Liver (tissue), 9 donors: ENCODE data around the gene ATP13A2. TPM values are rescaled to one million over a fixed set of nuclear protein-coding genes. Genes with fewer than 3 reads are reported as not detected.

Source experiments
- DNase-seq: peaks from one replicate; pipeline ENCODE4 v3.0.0-alpha.2; 2017; ENCODE audit warnings: low spot score
- H3K27ac ChIP-seq, 2 donors: one replicate each; pipeline ENCODE4 v1.7.0; 2013; ENCODE audit warnings: inconsistent platforms in 2 of 2, low read length in 2 of 2, control low read depth in 1 of 2, low read depth in 1 of 2, mild to moderate bottlenecking in 1 of 2
- H3K27me3 ChIP-seq, 4 donors: one replicate each; pipeline versions ENCODE4 v1.6.1 to v1.7.0; 2013; ENCODE audit warnings: low read length in 3 of 4, inconsistent platforms in 1 of 4, mild to moderate bottlenecking in 1 of 4, moderate library complexity in 1 of 4; ENCODE audit not compliant: control insufficient read depth in 4 of 4, insufficient read depth in 4 of 4
- H3K36me3 ChIP-seq, 4 donors: one replicate each; pipeline versions ENCODE4 v1.6.1 to v1.7.0; 2013; ENCODE audit warnings: low read length in 3 of 4, mild to moderate bottlenecking in 3 of 4, low read depth in 1 of 4, moderate library complexity in 1 of 4; ENCODE audit not compliant: control insufficient read depth in 4 of 4, insufficient read depth in 3 of 4
- H3K4me1 ChIP-seq, 4 donors: one replicate each; pipeline versions ENCODE4 v1.6.1 to v1.7.0; 2013; ENCODE audit warnings: low read length in 3 of 4, mild to moderate bottlenecking in 3 of 4, moderate library complexity in 1 of 4; ENCODE audit not compliant: control insufficient read depth in 4 of 4, insufficient read depth in 4 of 4
- H3K4me3 ChIP-seq, 3 donors: one replicate each; pipeline versions ENCODE4 v1.6.1 to v1.7.0; 2013; ENCODE audit warnings: low read length in 3 of 3, control low read depth in 1 of 3, low read depth in 1 of 3, mild to moderate bottlenecking in 1 of 3
- H3K9ac ChIP-seq, 2 donors: one replicate each; pipeline ENCODE4 v1.7.0; 2013; ENCODE audit warnings: low read length in 2 of 2, mild to moderate bottlenecking in 2 of 2, moderate library complexity in 2 of 2, control low read depth in 1 of 2, low read depth in 1 of 2
- H3K9me3 ChIP-seq, 4 donors: one replicate each; pipeline versions ENCODE4 v1.6.1 to v1.7.0; 2013; ENCODE audit warnings: low read length in 3 of 4; ENCODE audit not compliant: control insufficient read depth in 4 of 4
- ATF3 ChIP-seq: IDR thresholded peaks from 2 replicates; pipeline ENCODE4 v1.6.1; 2016; ENCODE audit warnings: antibody characterized with exemption
- EGR1 ChIP-seq, 2 donors: IDR thresholded peaks; 2 replicates each; pipeline ENCODE4 v1.6.1; 2016 to 2018; ENCODE audit warnings: antibody characterized with exemption in 2 of 2, low read depth in 2 of 2
- FOXA1 ChIP-seq: IDR thresholded peaks from 2 replicates; pipeline ENCODE4 v1.6.1; 2016; ENCODE audit warnings: antibody characterized with exemption
- FOXA2 ChIP-seq: IDR thresholded peaks from 2 replicates; pipeline ENCODE4 v1.6.1; 2016; ENCODE audit warnings: antibody characterized with exemption
- GABPA ChIP-seq, 2 donors: IDR thresholded peaks in 1 of 2; conservative IDR thresholded peaks in 1 of 2; 2 replicates each; pipeline ENCODE4 v1.6.1; 2016; ENCODE audit warnings: antibody characterized with exemption in 2 of 2, mild to moderate bottlenecking in 1 of 2, moderate library complexity in 1 of 2
- HNF4A ChIP-seq, 2 donors: conservative IDR thresholded peaks; 2 replicates each; pipeline ENCODE4 v1.6.1; 2016; ENCODE audit warnings: antibody characterized with exemption in 2 of 2, mild to moderate bottlenecking in 2 of 2
- HNF4G ChIP-seq: IDR thresholded peaks from 2 replicates; pipeline ENCODE4 v1.6.1; 2016; ENCODE audit warnings: antibody characterized with exemption
- JUND ChIP-seq, 2 donors: IDR thresholded peaks; 2 replicates each; pipeline ENCODE4 v1.6.1; 2016; ENCODE audit warnings: antibody characterized with exemption in 2 of 2
- NR2F2 ChIP-seq: IDR thresholded peaks from 2 replicates; pipeline ENCODE4 v1.6.1; 2016; ENCODE audit warnings: antibody characterized with exemption
- RAD21 ChIP-seq, 2 donors: IDR thresholded peaks; 2 replicates each; pipeline ENCODE4 v1.6.1; 2016; ENCODE audit warnings: antibody characterized with exemption in 2 of 2, mild to moderate bottlenecking in 2 of 2
- RXRA ChIP-seq, 2 donors: IDR thresholded peaks; 2 replicates each; pipeline ENCODE4 v1.6.1; 2017 to 2018; ENCODE audit warnings: antibody characterized with exemption in 2 of 2, mild to moderate bottlenecking in 1 of 2
- SP1 ChIP-seq: IDR thresholded peaks from 2 replicates; pipeline ENCODE4 v1.6.1; 2018; ENCODE audit warnings: antibody characterized with exemption, mild to moderate bottlenecking
- TAF1 ChIP-seq: conservative IDR thresholded peaks from 2 replicates; pipeline ENCODE4 v1.6.1; 2016; ENCODE audit warnings: antibody characterized with exemption, mild to moderate bottlenecking
- YY1 ChIP-seq: IDR thresholded peaks from 2 replicates; pipeline ENCODE4 v1.6.1; 2016; ENCODE audit warnings: antibody characterized with exemption, mild to moderate bottlenecking
- WGBS: extraction: QIAGEN DNeasy Blood & Tissue Kit; methylation state at CpG from one replicate; pipeline ENCODE4 v1.1.7; 2013; 5-methylcytosine and 5-hydroxymethylcytosine counted together
- polyA plus RNA-seq, 2 donors: library from polyadenylated mRNA; stranded (reverse) in 1 of 2; unstranded in 1 of 2; fragments of 200-250 nt in 1 of 2; fragments of >200 nt in 1 of 2; fragmentation: Nextera tagmentation in 1 of 2; extraction: Ambion mirVana in 1 of 2; gene quantifications; one replicate each; pipeline versions ENCODE4 v1.2.1 to v1.2.3, GENCODE V29; 2013 to 2015
- total RNA-seq, 2 donors: library from RNA; depleted of rRNA; stranded (reverse); fragments of >200 nt; gene quantifications; one replicate each; pipeline ENCODE4 v1.2.3, GENCODE V29; 2014
- TF ChIP-seq, protein P1 (sequence below): fragments of 150-350 bp; IDR thresholded peaks from 2 replicates; pipeline ENCODE4 v1.5.1; 2017; ENCODE audit warnings: improper control_type of control experiment, low read depth, low read length; ENCODE audit not compliant: missing input control
- TF ChIP-seq, protein P2 (sequence below): IDR thresholded peaks from 2 replicates; pipeline ENCODE4 v1.6.1; 2016; ENCODE audit warnings: antibody characterized with exemption
- TF ChIP-seq, protein P3 (sequence below): IDR thresholded peaks from 2 replicates; pipeline ENCODE4 v1.6.1; 2016; ENCODE audit warnings: antibody characterized with exemption, mild to moderate bottlenecking
- TF ChIP-seq, protein P4 (sequence below): IDR thresholded peaks from 2 replicates; pipeline ENCODE4 v1.6.1; 2016; ENCODE audit warnings: antibody characterized with exemption
- donor health status: healthy.
- donor health status: healthy.
- donor health status: healthy.
- donor health status: healthy.
- donor health status: healthy.

ATP13A2 gene
- total and polyA plus RNA-seq, 4 donors, result 2.4 to 12.2 (median 8.1) TPM

DNA sequence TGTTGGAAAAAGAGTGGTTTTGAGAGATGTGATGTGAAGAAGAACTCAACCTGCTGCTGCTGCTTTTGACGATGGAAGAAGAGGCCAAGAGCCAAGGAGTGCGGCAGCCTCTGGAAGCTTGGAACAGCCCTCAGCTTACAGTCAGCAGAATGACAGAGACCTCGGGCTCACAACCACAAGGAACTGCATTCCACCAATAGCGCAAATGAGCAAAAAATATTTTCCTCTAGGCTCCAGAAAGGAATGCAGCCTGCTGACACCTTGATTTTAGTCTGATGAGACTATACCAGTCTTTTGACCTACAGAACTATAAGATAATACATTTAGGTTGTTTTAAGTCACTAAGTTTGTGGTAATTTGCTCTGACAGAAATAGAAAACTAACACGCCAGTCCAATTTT lies 31.9 kb upstream of the ATP13A2 start (continued):
- TF ChIP-seq, protein P1, sequence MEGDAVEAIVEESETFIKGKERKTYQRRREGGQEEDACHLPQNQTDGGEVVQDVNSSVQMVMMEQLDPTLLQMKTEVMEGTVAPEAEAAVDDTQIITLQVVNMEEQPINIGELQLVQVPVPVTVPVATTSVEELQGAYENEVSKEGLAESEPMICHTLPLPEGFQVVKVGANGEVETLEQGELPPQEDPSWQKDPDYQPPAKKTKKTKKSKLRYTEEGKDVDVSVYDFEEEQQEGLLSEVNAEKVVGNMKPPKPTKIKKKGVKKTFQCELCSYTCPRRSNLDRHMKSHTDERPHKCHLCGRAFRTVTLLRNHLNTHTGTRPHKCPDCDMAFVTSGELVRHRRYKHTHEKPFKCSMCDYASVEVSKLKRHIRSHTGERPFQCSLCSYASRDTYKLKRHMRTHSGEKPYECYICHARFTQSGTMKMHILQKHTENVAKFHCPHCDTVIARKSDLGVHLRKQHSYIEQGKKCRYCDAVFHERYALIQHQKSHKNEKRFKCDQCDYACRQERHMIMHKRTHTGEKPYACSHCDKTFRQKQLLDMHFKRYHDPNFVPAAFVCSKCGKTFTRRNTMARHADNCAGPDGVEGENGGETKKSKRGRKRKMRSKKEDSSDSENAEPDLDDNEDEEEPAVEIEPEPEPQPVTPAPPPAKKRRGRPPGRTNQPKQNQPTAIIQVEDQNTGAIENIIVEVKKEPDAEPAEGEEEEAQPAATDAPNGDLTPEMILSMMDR, result no peak
- no peak for TF ChIP-seq HNF4G
- TF ChIP-seq RAD21 (IDR thresholded peaks at IDR 0.05), result no peak
- TF ChIP-seq YY1, result no peak

GRCh38 chr1:17040135-17040534 lies 28.4 kb upstream of the ATP13A2 start:
- TF ChIP-seq, protein P2, sequence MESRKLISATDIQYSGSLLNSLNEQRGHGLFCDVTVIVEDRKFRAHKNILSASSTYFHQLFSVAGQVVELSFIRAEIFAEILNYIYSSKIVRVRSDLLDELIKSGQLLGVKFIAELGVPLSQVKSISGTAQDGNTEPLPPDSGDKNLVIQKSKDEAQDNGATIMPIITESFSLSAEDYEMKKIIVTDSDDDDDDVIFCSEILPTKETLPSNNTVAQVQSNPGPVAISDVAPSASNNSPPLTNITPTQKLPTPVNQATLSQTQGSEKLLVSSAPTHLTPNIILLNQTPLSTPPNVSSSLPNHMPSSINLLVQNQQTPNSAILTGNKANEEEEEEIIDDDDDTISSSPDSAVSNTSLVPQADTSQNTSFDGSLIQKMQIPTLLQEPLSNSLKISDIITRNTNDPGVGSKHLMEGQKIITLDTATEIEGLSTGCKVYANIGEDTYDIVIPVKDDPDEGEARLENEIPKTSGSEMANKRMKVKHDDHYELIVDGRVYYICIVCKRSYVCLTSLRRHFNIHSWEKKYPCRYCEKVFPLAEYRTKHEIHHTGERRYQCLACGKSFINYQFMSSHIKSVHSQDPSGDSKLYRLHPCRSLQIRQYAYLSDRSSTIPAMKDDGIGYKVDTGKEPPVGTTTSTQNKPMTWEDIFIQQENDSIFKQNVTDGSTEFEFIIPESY, result no peak
- TF ChIP-seq, protein P3, sequence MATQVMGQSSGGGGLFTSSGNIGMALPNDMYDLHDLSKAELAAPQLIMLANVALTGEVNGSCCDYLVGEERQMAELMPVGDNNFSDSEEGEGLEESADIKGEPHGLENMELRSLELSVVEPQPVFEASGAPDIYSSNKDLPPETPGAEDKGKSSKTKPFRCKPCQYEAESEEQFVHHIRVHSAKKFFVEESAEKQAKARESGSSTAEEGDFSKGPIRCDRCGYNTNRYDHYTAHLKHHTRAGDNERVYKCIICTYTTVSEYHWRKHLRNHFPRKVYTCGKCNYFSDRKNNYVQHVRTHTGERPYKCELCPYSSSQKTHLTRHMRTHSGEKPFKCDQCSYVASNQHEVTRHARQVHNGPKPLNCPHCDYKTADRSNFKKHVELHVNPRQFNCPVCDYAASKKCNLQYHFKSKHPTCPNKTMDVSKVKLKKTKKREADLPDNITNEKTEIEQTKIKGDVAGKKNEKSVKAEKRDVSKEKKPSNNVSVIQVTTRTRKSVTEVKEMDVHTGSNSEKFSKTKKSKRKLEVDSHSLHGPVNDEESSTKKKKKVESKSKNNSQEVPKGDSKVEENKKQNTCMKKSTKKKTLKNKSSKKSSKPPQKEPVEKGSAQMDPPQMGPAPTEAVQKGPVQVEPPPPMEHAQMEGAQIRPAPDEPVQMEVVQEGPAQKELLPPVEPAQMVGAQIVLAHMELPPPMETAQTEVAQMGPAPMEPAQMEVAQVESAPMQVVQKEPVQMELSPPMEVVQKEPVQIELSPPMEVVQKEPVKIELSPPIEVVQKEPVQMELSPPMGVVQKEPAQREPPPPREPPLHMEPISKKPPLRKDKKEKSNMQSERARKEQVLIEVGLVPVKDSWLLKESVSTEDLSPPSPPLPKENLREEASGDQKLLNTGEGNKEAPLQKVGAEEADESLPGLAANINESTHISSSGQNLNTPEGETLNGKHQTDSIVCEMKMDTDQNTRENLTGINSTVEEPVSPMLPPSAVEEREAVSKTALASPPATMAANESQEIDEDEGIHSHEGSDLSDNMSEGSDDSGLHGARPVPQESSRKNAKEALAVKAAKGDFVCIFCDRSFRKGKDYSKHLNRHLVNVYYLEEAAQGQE, result no peak
- TF ChIP-seq HNF4G (no peak), FOXA1 (no peak), RAD21 (IDR thresholded peaks at IDR 0.05) (no peak), NR2F2 (no peak), ATF3 (no peak), GABPA (IDR thresholded peaks at IDR 0.05 in 1 of 2, conservative IDR thresholded peaks at IDR 0.05 in 1 of 2) (no peak), JUND (IDR thresholded peaks at IDR 0.05) (no peak), TAF1 (no peak), HNF4A (conservative IDR thresholded peaks at IDR 0.05) (no peak), EGR1 (IDR thresholded peaks at IDR 0.05; ENCODE audit: low read depth in 2 of 2) (no peak), FOXA2 (no peak), SP1 (no peak), YY1 (no peak), RXRA (IDR thresholded peaks at IDR 0.05) (no peak)
- TF ChIP-seq, protein P1, result no peak
- TF ChIP-seq, protein P4, sequence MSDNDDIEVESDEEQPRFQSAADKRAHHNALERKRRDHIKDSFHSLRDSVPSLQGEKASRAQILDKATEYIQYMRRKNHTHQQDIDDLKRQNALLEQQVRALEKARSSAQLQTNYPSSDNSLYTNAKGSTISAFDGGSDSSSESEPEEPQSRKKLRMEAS, result no peak
- H3K4me3 ChIP-seq, result no peak overlapping the region
- H3K36me3 ChIP-seq, result peaks cover 21 to 41% (median 30%) of the 10 kb centered on the region in 4 donors
- DNase-seq, result no peak
- WGBS, result 76% methylated on average over 1 of the region's 1 CpG
- no peak overlapping the region for H3K9ac ChIP-seq
- H3K9me3 ChIP-seq, result no peaks in the 10 kb centered on the region
- no peaks in the 10 kb centered on the region for H3K4me1 ChIP-seq
- H3K27me3 ChIP-seq, result no peaks in the 10 kb centered on the region
- H3K27ac ChIP-seq, result no peak overlapping the region
